Skeletal muscle satellite cell (primary cell): ENCODE measurements around the gene EVL.
"Not testable (repeated sequence)": the region's sequence is repeated elsewhere in the genome, so short reads cannot be mapped to it uniquely, and the experiment has no call there.

Source experiments
- H3K27me3 ChIP-seq: 2 replicates; pipeline ENCODE4 v1.7.0; 2013; ENCODE audit warnings: low read length; ENCODE audit not compliant: control insufficient read depth, insufficient read depth
- H3K36me3 ChIP-seq: 2 replicates; pipeline ENCODE4 v1.7.0; 2013; ENCODE audit warnings: mild to moderate bottlenecking, control low read depth, low read length; ENCODE audit not compliant: insufficient read depth
- H3K4me1 ChIP-seq: 2 replicates; pipeline ENCODE4 v1.7.0; 2013; ENCODE audit warnings: low read length; ENCODE audit not compliant: control insufficient read depth, insufficient read depth
- H3K4me2 ChIP-seq: 2 replicates; pipeline ENCODE4 v1.7.0; 2013; ENCODE audit warnings: mild to moderate bottlenecking, low read length
- H3K4me3 ChIP-seq: 2 replicates; pipeline ENCODE4 v1.7.0; 2013; ENCODE audit warnings: low read length
- H3K9ac ChIP-seq: 2 replicates; pipeline ENCODE4 v1.7.0; 2013; ENCODE audit warnings: mild to moderate bottlenecking, low read depth, low read length, moderate library complexity
- H3K9me3 ChIP-seq: replicated peaks from 2 replicates; pipeline ENCODE4 v1.7.0; 2013; ENCODE audit warnings: mild to moderate bottlenecking, control low read depth, low read length

The EVL gene

GRCh38 chr14:100058777-100059437 lies 6.3 kb upstream of the EVL start:
- Histone ChIP-seq H3K4me1 (no peaks in the 10 kb centered on the region), H3K4me3 (no peak overlapping the region), H3K9ac (no peak overlapping the region)

DNA sequence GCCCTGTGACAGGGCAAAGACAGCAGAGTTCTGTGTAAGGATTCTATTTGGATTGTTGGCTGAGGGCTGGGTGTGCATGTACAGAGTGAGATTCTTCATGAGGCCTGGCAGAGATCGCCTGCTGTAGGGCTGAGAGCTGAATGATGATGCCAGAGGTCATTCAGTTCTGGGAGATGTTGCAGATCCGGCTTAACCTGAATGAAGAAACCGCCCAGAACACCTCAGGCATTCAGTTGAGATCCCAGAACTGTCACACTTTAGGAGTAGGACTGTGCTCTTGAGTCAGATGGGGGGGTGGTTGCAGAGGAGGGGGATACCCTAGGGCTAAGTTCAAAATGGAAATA lies 5.8 kb upstream of the EVL start:
- H3K4me2 ChIP-seq: no peak overlapping the region
- no peak overlapping the region for H3K9ac ChIP-seq
- H3K27me3 ChIP-seq: no peaks in the 10 kb centered on the region
- H3K4me3 ChIP-seq: no peak overlapping the region
- H3K9me3 ChIP-seq: no peaks in the 10 kb centered on the region
- H3K36me3 ChIP-seq: no peaks in the 10 kb centered on the region
- no peaks in the 10 kb centered on the region for H3K4me1 ChIP-seq

More at GRCh38 chr14:100058777-100059437, 6.3 kb upstream of the EVL start:
- Histone ChIP-seq H3K9me3 (no peaks in the 10 kb centered on the region), H3K27me3 (no peaks in the 10 kb centered on the region), H3K4me2 (no peak overlapping the region), H3K36me3 (no peaks in the 10 kb centered on the region)

GRCh38 chr14:100060760-100061159 lies 4.5 kb upstream of the EVL start:
- H3K27me3 ChIP-seq: no peaks in the 10 kb centered on the region
- H3K9me3 ChIP-seq: no peaks in the 10 kb centered on the region
- no peak overlapping the region for H3K4me2 ChIP-seq
- no peaks in the 10 kb centered on the region for H3K36me3 ChIP-seq
- H3K4me1 ChIP-seq: peaks cover 8% of the 10 kb centered on the region
- no peak overlapping the region for H3K4me3 ChIP-seq
- H3K9ac ChIP-seq: no peak overlapping the region

- H3K9me3 ChIP-seq: no peaks in the 10 kb centered on the region
- H3K4me3 ChIP-seq: no peak overlapping the region
- no peak overlapping the region for H3K4me2 ChIP-seq
- no peak overlapping the region for H3K9ac ChIP-seq
- H3K27me3 ChIP-seq: no peaks in the 10 kb centered on the region
- peaks cover 17% of the 10 kb centered on the region for H3K4me1 ChIP-seq
- no peaks in the 10 kb centered on the region for H3K36me3 ChIP-seq
Observed at GRCh38 chr14:100062590-100062989, 2.6 kb upstream of the EVL start.

GRCh38 chr14:100063314-100063941 lies 1.8 kb upstream of the EVL start:
- H3K27me3 ChIP-seq: no peaks in the 10 kb centered on the region
- H3K4me1 ChIP-seq: peaks cover 22% of the 10 kb centered on the region
- H3K9ac ChIP-seq: no peak overlapping the region
- H3K9me3 ChIP-seq: no peaks in the 10 kb centered on the region
- H3K36me3 ChIP-seq: no peaks in the 10 kb centered on the region
- no peak overlapping the region for H3K4me2 ChIP-seq
- no peak overlapping the region for H3K4me3 ChIP-seq

GRCh38 chr14:100064335-100065092 lies 708 bp upstream of the EVL start:
- peaks cover 29% of the 10 kb centered on the region for H3K4me1 ChIP-seq
- not testable (repeated sequence) for H3K27me3 ChIP-seq, H3K4me3 ChIP-seq, H3K9me3 ChIP-seq, H3K9ac ChIP-seq, H3K36me3 ChIP-seq, H3K4me2 ChIP-seq

DNA sequence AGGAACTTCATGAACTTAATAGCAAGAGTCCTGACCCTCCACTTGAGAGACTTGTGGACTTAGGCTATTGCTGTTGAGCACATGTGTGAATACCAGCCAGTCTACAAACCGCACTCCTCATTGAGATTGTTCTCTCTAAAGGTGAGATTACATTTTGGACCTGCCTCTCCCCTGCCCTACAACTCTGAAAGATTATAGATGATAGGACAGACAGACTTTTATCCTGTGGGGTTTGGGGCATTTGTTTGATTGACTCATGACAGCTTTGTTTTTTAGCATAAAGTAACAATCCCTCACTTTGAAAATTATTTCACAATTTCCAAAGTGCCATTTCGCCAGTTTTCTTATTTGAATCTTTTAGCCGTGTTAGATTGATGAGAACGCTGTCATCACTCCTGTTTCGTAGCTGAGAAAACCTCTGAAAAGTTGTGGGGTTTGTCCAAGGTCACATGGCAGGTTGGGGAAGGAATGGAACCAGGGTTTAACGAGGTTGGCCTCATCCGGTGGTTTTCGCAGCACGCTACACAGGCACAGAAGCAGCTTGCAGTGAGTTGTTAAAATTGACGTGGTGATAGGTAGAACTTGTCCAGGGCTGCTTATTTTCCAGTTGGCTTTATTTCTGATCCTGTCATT lies 836 bp downstream of the EVL start:
- Histone ChIP-seq H3K4me1 (peaks cover 29% of the 10 kb centered on the region), H3K27me3 (no peaks in the 10 kb centered on the region), H3K9ac (no peak overlapping the region), H3K4me2 (peak overlapping the region; percentile 18), H3K9me3 (no peaks in the 10 kb centered on the region), H3K36me3 (no peaks in the 10 kb centered on the region), H3K4me3 (no peak overlapping the region)

- Histone ChIP-seq H3K4me1 (peaks cover 29% of the 10 kb centered on the region), H3K27me3 (no peaks in the 10 kb centered on the region)
Observed at GRCh38 chr14:100066962-100067361, 1.7 kb downstream of the EVL start.

GRCh38 chr14:100067481-100067880 lies 2.3 kb downstream of the EVL start:
- H3K27me3 ChIP-seq: no peaks in the 10 kb centered on the region
- H3K36me3 ChIP-seq: no peaks in the 10 kb centered on the region
- no peaks in the 10 kb centered on the region for H3K9me3 ChIP-seq
- H3K9ac ChIP-seq: no peak overlapping the region
- peaks cover 29% of the 10 kb centered on the region for H3K4me1 ChIP-seq
- no peak overlapping the region for H3K4me3 ChIP-seq
- no peak overlapping the region for H3K4me2 ChIP-seq

More at GRCh38 chr14:100066962-100067361, 1.7 kb downstream of the EVL start:
- no peaks in the 10 kb centered on the region for H3K9me3 ChIP-seq
- no peak overlapping the region for H3K4me3 ChIP-seq
- H3K4me2 ChIP-seq: no peak overlapping the region
- no peak overlapping the region for H3K9ac ChIP-seq
- no peaks in the 10 kb centered on the region for H3K36me3 ChIP-seq

DNA sequence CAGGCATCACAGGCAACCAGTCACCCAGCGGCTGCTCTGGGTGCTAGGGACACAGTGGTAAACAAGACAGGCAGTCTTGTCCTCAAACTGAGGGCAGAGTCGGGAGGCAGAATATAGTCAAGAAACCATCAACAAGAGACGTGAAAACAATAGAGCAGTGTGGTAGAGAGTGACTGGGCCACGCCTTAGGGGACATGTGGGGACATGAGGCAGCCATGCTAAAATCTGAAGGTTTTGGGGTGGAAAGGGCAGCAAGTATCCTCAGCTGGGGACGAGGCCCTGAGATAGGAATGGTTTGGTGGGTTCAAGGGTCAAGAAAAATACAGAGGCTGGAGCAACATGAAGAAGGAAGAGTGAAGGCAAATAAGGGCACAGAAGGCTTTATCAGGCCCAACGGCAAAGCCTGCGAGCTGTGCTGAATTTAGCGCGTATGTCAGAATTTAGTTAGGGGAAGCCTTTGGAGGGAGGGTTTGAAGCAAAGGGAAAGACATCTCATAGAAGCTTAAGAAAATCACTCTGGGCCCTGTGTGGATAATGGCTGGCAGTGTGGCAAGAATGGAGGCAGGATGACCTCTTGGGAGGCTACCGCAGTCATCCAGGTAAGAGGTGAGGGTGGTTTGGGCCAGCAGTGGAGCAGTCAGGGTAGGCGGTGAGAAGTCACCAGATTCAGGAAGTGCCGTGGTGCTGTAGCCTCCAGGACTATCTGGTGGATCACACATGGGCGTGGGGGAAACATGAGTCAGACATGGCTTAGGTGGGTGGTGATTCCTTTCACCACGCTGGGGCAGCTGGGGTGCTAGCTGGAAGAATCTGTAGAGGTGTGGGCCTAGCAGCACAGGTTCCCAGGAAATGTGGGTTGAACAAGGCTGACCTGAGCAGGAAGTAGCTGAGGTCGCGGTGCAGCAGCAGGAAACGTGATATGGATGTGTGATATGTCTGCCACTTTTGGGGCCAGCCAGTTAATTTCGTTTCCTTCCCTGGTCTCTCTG lies 3.0 kb downstream of the EVL start:
- Histone ChIP-seq H3K36me3 (no peaks in the 10 kb centered on the region), H3K4me3 (no peak overlapping the region), H3K9ac (no peak overlapping the region), H3K9me3 (no peaks in the 10 kb centered on the region), H3K4me1 (peaks cover 29% of the 10 kb centered on the region), H3K4me2 (no peak overlapping the region), H3K27me3 (no peaks in the 10 kb centered on the region)
